ENCODE data around the gene ERLIN1.

The ERLIN1 gene

GRCh38 chr10:100168313-100168643 is 17.6 kb downstream of the ERLIN1 start:
- no peak for DNase-seq

DNA sequence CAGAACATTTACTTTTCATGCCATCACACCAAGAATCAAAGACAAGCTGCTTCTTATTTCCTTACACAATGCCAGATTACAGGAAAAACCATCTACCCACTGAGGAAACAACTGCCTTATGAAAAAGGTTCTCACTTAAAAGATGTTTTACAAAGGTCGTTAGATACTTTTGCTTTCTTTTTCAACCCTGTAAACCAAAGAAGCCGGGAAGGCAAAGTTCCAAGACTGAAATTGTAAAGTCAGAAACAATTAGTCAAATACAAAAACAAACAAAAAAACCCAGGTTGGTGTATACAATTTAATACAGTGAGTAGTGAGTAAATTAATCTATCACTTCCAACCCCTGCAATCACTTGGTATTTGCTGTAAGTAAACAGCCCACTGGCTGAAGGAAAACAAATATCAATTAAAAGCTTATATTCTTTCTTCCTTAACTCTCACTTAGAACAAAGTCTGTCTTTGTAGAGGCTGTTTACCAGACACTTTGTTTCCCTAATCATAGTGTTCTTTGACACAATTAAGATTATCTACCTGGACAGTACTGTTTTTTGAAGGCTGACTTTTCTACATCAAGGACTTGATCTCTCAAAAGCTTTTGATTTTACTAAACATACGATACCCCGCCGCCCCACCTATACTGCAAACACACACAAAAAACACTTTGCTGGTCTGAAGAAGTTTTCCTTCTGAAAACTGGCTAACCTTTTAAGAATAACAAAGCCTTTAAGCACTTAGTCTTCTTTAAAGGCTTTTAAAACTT is 18.1 kb downstream of the ERLIN1 start:
- no peak for DNase-seq

- no peak for DNase-seq
These were observed 21.9 kb downstream of the ERLIN1 start for GRCh38 chr10:100163704-100164621.

DNA sequence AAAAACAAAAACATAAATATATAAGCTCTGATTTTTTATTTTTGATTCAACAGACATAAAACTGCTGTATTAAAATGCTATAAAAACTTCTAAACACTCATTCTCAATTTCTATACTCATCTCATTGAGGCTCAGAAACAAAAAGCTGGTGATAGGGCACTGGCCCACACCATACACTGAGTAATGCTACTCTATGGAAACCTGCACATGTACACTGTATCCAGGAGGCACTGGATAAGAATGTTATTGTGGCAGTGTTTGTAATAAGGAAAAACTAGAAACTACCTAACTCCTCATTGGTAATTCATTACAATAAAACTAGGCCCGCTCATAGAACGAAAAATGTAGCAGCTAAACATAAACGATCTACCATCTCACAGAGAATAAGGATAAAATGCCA is 23.1 kb downstream of the ERLIN1 start:
- DNase-seq: no peak

DNA sequence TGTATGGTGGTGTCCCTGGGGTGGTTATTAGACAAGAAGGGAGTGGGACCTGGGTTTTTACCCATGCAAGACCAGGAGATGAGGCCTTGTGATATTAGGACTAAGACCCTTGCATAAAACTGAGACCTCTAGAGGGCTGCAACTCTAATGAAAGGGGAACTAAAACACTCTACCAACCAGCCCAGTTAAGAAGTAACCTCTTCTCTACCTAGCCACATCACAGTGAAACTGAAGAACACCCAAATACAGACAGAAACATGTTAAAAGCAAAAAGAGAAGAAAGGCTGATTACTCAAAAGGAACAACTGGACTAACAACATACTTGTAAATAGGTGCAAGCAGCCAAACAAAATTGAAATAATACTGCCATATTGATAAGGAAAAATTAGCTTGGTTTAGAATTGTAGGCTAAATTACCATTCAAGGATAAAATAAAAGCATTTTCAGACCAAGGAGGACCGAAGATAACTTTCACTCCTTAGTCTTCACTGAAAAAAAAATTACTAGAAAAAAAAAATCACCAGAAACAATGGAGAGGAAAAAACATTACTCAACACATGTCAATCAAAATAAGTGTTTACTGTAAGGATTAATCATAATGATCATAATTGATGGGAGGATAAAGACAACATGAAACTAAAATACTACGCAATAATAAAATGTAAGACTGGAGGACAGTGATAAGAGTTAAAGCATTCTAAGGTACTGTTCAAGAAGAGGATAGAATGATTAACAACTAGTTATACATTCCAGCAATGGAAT is 27.6 kb downstream of the ERLIN1 start:
- DNase-seq: no peak

- DNase-seq: no peak
These were observed 28.7 kb downstream of the ERLIN1 start for GRCh38 chr10:100157156-100157555.

GRCh38 chr10:100155936-100156335 is 29.9 kb downstream of the ERLIN1 start:
- no peak for DNase-seq

DNA sequence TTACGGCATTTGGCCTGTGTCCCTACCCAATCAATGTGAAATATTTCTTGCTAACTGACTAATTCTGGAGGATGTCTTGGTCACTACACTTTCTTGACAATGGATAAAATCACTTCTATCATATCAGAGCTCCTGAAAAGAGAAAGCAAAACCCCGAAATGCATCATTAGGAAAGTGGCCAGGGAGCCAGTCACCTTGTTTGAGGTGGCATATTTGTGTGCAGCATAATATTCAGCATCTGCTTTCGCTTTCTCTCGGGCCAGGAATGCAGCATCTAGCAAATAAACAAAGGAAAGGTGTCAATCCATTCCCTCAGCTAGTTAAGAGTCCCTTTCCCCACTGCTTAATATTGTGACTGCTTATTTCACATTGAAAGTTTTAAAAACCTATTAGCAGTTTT is 31.2 kb downstream of the ERLIN1 start:
- no peak for DNase-seq

DNA sequence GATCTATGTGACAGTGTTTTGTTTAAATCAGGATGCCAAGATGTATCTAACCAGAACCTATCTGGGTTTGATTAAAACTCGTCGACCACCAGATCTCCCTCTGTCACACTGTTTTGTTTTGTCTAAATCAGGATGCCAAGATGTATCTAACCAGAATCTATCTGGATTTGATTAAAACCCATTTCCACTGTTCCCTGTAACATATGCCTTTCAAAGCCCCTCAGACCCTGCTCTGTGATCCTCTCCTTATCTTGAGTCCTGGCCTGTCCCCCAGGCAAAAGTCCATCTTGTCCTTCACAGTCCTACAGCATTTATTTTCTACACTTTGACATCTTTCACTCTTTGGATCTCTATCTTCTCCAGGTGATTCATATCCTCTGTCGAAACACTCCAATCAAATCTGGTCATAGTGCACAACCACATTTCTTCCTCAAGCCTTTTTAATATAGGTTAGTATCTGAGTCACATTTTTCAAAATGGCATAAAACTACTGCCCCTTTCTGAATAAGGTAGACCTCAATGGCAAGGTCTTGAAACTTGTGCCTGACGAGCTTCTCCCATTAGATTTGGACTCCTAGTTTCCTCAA is 32.5 kb downstream of the ERLIN1 start:
- DNase-seq: no peak

- DNase-seq: no peak
These were observed 34.0 kb downstream of the ERLIN1 start for GRCh38 chr10:100151723-100152300.

GRCh38 chr10:100148353-100149211 is 37.2 kb downstream of the ERLIN1 start:
- DNase-seq: no peak

DNA sequence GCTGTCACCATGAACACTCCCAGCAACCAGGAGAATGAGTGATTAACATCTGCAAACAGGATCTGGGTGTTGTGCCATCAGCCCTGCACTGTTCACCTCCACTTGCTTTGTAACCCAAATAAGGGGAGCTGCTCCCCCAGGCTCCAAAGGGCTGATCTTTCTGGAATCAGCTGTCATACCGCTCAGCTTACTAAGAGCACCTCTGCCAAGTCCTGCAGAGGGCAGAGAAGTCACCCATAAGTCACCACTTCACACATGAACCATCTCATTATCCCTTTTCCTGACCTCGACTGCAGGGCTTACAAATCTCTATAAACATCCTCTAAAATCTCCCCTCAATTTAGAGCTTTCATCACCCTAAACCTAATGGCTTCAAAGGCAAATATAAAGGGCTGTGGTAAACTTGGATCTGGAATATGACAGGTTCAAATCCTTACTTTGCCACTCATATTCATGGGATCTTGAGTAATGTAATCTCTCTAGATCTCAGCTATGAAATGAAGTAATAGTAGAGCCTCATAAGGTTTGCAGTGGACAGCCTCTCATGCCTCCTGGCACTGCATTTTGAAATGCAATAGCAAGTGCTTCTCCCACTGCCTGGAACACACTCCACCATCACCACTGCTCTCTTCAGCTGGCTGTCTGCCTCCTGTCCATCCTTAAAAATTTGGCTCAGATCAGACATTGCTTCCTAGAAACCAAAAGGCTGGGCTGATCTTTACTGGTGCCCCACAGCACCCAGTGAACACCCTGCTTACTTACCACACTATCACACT is 38.8 kb downstream of the ERLIN1 start:
- no peak for DNase-seq

GRCh38 chr10:100146398-100146797 is 39.4 kb downstream of the ERLIN1 start:
- DNase-seq: no peak

DNA sequence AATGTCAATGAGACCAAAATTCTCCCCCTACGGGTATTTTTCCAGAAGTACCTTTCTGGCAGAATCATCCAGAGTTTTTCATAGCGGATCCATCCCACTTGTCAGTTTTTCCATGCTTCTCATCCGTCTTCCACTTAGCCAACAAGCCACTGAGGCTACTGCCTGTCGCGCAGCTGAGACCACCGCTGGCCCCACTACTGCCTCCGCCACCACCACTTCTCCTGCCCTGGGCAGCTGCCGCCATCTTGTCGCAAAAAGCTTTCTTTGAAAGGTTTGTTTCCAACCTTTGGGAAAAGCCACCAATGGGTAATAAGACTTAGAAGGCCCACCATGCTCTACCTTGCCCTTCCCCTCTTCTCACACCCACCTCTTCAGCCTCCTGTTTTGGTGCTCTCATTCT is 42.1 kb downstream of the ERLIN1 start:
- no peak for DNase-seq

DNA sequence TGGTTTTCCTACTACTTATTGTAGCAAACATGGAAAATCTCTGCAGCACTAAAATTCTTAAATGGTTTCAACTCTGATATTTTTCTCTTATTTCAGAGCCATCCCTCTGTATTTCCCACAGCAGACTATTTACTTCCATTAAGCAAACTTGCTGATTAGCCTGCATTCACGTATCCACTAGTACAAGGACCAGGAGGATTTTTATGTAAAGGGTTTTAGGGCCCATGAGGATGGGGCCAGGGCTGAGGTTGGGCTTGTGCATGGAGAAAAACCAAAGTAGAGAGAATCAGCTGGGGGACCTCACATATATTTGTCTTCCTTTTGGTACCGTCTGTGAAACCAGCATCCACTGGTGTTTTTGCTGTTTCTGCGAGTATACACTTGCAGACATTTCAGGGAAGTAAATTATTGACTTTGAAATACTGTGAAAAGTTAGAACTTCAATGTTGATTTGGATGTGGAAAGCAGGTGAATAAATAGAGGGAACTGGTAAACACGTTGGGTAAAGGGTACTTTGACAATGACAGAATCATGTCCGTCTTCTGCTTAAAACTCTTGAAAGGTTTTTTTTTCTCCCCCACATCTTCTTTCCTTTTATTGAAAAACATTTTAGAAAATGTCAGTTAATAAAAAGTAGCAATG is 44.3 kb downstream of the ERLIN1 start:
- no peak for DNase-seq

GRCh38 chr10:100140070-100140469 is 45.8 kb downstream of the ERLIN1 start:
- DNase-seq: no peak

DNA sequence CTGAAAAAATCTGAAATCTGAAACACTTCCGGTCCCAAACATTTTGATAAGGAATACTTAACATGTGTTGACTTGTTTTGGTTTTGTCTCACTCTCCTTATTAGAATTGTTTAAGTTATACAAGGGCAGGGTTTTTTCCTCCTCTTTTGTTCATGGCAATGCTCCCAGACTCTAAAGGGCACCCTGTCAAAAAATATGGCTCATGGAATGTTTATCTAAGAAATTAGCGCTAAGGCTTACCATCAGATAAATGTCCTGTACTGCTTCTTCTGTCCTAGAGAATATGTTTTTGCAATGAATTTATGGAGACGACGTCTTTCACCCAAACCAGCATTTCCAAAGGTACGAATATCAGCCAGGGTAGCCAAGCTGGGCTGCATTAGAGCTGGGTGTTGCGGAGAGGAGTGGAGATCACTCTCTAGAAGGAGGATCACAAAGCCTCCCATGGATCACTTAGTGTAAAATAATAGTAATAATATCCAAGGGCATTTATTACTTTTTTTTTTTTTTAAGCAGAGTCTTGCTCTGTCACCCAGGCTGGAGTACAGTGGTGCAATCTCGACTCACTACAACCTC is 46.8 kb downstream of the ERLIN1 start:
- DNase-seq: no peak

GRCh38 chr10:100135486-100135885 is 50.3 kb downstream of the ERLIN1 start:
- DNase-seq: no peak

DNA sequence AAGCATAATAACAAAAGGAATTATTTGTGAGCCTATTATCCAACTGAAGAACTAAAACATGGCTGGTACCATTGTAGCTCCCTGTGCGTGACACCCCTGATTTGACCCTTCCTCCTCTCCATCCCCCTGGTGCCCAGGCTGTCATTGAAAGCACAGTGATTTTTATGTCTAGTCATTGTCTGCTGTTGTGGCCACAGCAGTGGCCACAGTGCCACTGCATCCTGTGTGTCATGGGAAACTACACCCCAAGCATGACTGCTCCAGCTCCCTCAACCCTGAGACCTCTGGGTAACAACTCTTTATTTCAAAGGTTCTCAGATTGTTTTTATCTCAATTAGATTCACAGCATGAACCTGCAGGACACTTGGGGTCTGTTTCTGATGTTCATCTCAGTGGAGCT is 52.0 kb downstream of the ERLIN1 start:
- DNase-seq: no peak

GRCh38 chr10:100132427-100132826 is 53.4 kb downstream of the ERLIN1 start:
- no peak for DNase-seq
